ENCODE results near the gene ABCB9. TPM values are rescaled to one million over a fixed set of nuclear protein-coding genes. Genes with fewer than 3 reads are reported as not detected.
A peak's percentile ranks its signal among the peaks of the same experiment; 100 is the strongest.

ABCB9 gene
- total RNA-seq, 1 donor from 2014 or later: 11.6 TPM

- H3K4me1 Mint-ChIP-seq (ENCODE audit: low read depth, unreplicated experiment): peaks cover 2% of the 10 kb centered on the region
- Histone ChIP-seq H3K79me2 (ENCODE audit: insufficient read depth, low read length) (no peaks in the 10 kb centered on the region), H3K4me2 (ENCODE audit: low read length) (no peak overlapping the region), H3K9me3 (ENCODE audit: insufficient read depth, low read depth, low read length) (no peaks in the 10 kb centered on the region), H3K4me3 (ENCODE audit: insufficient read depth, low read depth, low read length) (no peak overlapping the region), H2AFZ (ENCODE audit: low read depth, low read length) (no peak overlapping the region), H3K27ac (ENCODE audit: low read depth, low read length) (no peak overlapping the region), H4K20me1 (ENCODE audit: insufficient read depth, low read length) (peaks cover 32% of the 10 kb centered on the region), H3K9ac (ENCODE audit: low read length) (no peak overlapping the region), H3K4me1 (ENCODE audit: insufficient read depth, low read length) (peaks cover 12% of the 10 kb centered on the region), H3K36me3 (ENCODE audit: insufficient read depth, low read length) (no peaks in the 10 kb centered on the region), H3K27me3 (ENCODE audit: insufficient read depth, low read length) (no peaks in the 10 kb centered on the region)
- no peak overlapping the region for H3K4me3 Mint-ChIP-seq (ENCODE audit: unreplicated experiment)
- TF ChIP-seq CTCF (IDR thresholded peaks at IDR 0.05; ENCODE audit: insufficient read depth, low read depth, low read length): no peak
- no peak for TF ChIP-seq EZH2 (IDR thresholded peaks at IDR 0.05; ENCODE audit: insufficient read depth, low read length)
- H3K36me3 Mint-ChIP-seq (ENCODE audit: low read depth, unreplicated experiment): peaks cover 2% of the 10 kb centered on the region
- DNase-seq (ENCODE audit: low read depth) (no peak), FAIRE-seq (no peak)
- no peak overlapping the region for H3K27ac Mint-ChIP-seq (ENCODE audit: unreplicated experiment)
- H3K9me3 Mint-ChIP-seq (ENCODE audit: unreplicated experiment): no peaks in the 10 kb centered on the region
- no peaks in the 10 kb centered on the region for H3K27me3 Mint-ChIP-seq (ENCODE audit: low read depth, unreplicated experiment)
These were observed 6.1 kb downstream of the ABCB9 start for GRCh38 chr12:122960193-122960569.

- Histone ChIP-seq H3K36me3 (ENCODE audit: insufficient read depth, low read length) (no peaks in the 10 kb centered on the region), H3K79me2 (ENCODE audit: insufficient read depth, low read length) (no peaks in the 10 kb centered on the region), H3K4me1 (ENCODE audit: insufficient read depth, low read length) (peaks cover 11% of the 10 kb centered on the region), H3K4me2 (ENCODE audit: low read length) (no peak overlapping the region), H4K20me1 (ENCODE audit: insufficient read depth, low read length) (peaks cover 31% of the 10 kb centered on the region), H2AFZ (ENCODE audit: low read depth, low read length) (no peak overlapping the region), H3K4me3 (ENCODE audit: insufficient read depth, low read depth, low read length) (no peak overlapping the region), H3K9me3 (ENCODE audit: insufficient read depth, low read depth, low read length) (no peaks in the 10 kb centered on the region), H3K27ac (ENCODE audit: low read depth, low read length) (no peak overlapping the region), H3K27me3 (ENCODE audit: insufficient read depth, low read length) (no peaks in the 10 kb centered on the region), H3K9ac (ENCODE audit: low read length) (no peak overlapping the region)
- Mint-ChIP-seq H3K9me3 (ENCODE audit: unreplicated experiment) (no peaks in the 10 kb centered on the region), H3K27me3 (ENCODE audit: low read depth, unreplicated experiment) (no peaks in the 10 kb centered on the region), H3K27ac (ENCODE audit: unreplicated experiment) (no peak overlapping the region), H3K36me3 (ENCODE audit: low read depth, unreplicated experiment) (peaks cover 2% of the 10 kb centered on the region), H3K4me3 (ENCODE audit: unreplicated experiment) (no peak overlapping the region), H3K4me1 (ENCODE audit: low read depth, unreplicated experiment) (peaks cover 2% of the 10 kb centered on the region)
- FAIRE-seq (no peak), DNase-seq (ENCODE audit: low read depth) (no peak)
- TF ChIP-seq CTCF (IDR thresholded peaks at IDR 0.05; ENCODE audit: insufficient read depth, low read depth, low read length) (no peak), EZH2 (IDR thresholded peaks at IDR 0.05; ENCODE audit: insufficient read depth, low read length) (no peak)
These were observed 6.6 kb downstream of the ABCB9 start for GRCh38 chr12:122959566-122960192.

GRCh38 chr12:122958198-122958888 is 7.9 kb downstream of the ABCB9 start:
- Mint-ChIP-seq H3K4me3 (ENCODE audit: unreplicated experiment) (no peak overlapping the region), H3K4me1 (ENCODE audit: low read depth, unreplicated experiment) (no peaks in the 10 kb centered on the region), H3K9me3 (ENCODE audit: unreplicated experiment) (no peaks in the 10 kb centered on the region), H3K36me3 (ENCODE audit: low read depth, unreplicated experiment) (peaks cover 2% of the 10 kb centered on the region), H3K27ac (ENCODE audit: unreplicated experiment) (no peak overlapping the region), H3K27me3 (ENCODE audit: low read depth, unreplicated experiment) (no peaks in the 10 kb centered on the region)
- Histone ChIP-seq H3K9me3 (ENCODE audit: insufficient read depth, low read depth, low read length) (no peaks in the 10 kb centered on the region), H2AFZ (ENCODE audit: low read depth, low read length) (no peak overlapping the region), H3K9ac (ENCODE audit: low read length) (no peak overlapping the region), H3K4me2 (ENCODE audit: low read length) (no peak overlapping the region), H3K79me2 (ENCODE audit: insufficient read depth, low read length) (no peaks in the 10 kb centered on the region), H3K4me3 (ENCODE audit: insufficient read depth, low read depth, low read length) (no peak overlapping the region), H3K4me1 (ENCODE audit: insufficient read depth, low read length) (peaks cover 1% of the 10 kb centered on the region), H4K20me1 (ENCODE audit: insufficient read depth, low read length) (peaks cover 18% of the 10 kb centered on the region), H3K27ac (ENCODE audit: low read depth, low read length) (no peak overlapping the region), H3K36me3 (ENCODE audit: insufficient read depth, low read length) (no peaks in the 10 kb centered on the region), H3K27me3 (ENCODE audit: insufficient read depth, low read length) (no peaks in the 10 kb centered on the region)
- DNase-seq (ENCODE audit: low read depth): peak; percentile 58
- no peak for FAIRE-seq
- TF ChIP-seq EZH2 (IDR thresholded peaks at IDR 0.05; ENCODE audit: insufficient read depth, low read length) (no peak), CTCF (IDR thresholded peaks at IDR 0.05; ENCODE audit: insufficient read depth, low read depth, low read length) (no peak)
